ENCODE measurements around the gene SCARB2. TPM values are rescaled to one million over a fixed set of nuclear protein-coding genes. Genes with fewer than 3 reads are reported as not detected.

The SCARB2 gene
- total and polyA plus RNA-seq, 2 of the 4 experiments (the other 2 are of a cell fraction), result 69.2 to 102 TPM

- no peak overlapping the region for H3K23ac ChIP-seq (ENCODE audit: low read depth, low read length)
- H3K18ac ChIP-seq (ENCODE audit: low read depth, low read length), result no peak overlapping the region
- ChIA-PET CTCF (interaction anchor here (1.0 kb wide), 1 partner anchor 13 kb away, joined by 3 read pairs; no protein-coding TSS in a partner anchor), POLR2A (ENCODE audit: unreplicated experiment) (no interaction called here)
- H4K20me1 ChIP-seq (ENCODE audit: insufficient read depth, low read length), result no peaks in the 10 kb centered on the region
- H4K5ac ChIP-seq (ENCODE audit: low read depth, low read length), result no peak overlapping the region
- H3K27me3 ChIP-seq (ENCODE audit: control insufficient read depth, insufficient read depth, low read length), result peaks cover 6% of the 10 kb centered on the region; the same call in 1 of the 2 replicates
- TF ChIP-seq MAFK (IDR thresholded peaks at IDR 0.05; ENCODE audit: low read depth, low read length) (peak; percentile 47; the same call in 1 of the 2 replicates), MAZ (IDR thresholded peaks at IDR 0.05; ENCODE audit: borderline replicate concordance, low read depth, low read length) (no peak)
- no peak overlapping the region for H3K56ac ChIP-seq (ENCODE audit: extremely low read depth, insufficient read depth, low read length)
- H3K9me3 ChIP-seq (ENCODE audit: control insufficient read depth, insufficient read depth, low read length), result peaks cover 4% of the 10 kb centered on the region
- DNase-seq, result no peak
- H4K91ac ChIP-seq (ENCODE audit: insufficient read depth, low read depth, low read length), result no peak overlapping the region
- no peak overlapping the region for H2BK15ac ChIP-seq (ENCODE audit: low read depth, low read length)
- no peak overlapping the region for H2BK5ac ChIP-seq (ENCODE audit: low read depth, low read length, poor library complexity, severe bottlenecking)
- H2BK20ac ChIP-seq (ENCODE audit: low read depth, low read length), result no peak overlapping the region
- H4K8ac ChIP-seq (ENCODE audit: low read depth in 2 of 2, low read length in 2 of 2), result no peak overlapping the region
- H3K4me2 ChIP-seq (ENCODE audit: low read depth, low read length), result no peak overlapping the region
- H3K79me1 ChIP-seq (ENCODE audit: low read depth in 1 of 2, low read length in 2 of 2), result no peaks in the 10 kb centered on the region
- H3K4ac ChIP-seq (ENCODE audit: low read depth, low read length), result no peak overlapping the region
- no CpG with 5 or more reads among the region's 1 CpG for WGBS, 2 experiments (ENCODE audit: extremely low coverage in 2 of 2, insufficient read length in 1 of 2)
- no peak overlapping the region for H2AK9ac ChIP-seq (replicated peaks; ENCODE audit: low read depth, low read length, poor library complexity)
- H3K4me1 ChIP-seq (ENCODE audit: control insufficient read depth, insufficient read depth, low read length), result no peaks in the 10 kb centered on the region
- no peak overlapping the region for H3K9ac ChIP-seq (ENCODE audit: low read depth, low read length)
- H3K9me1 ChIP-seq (ENCODE audit: insufficient read depth, low read length), result no peaks in the 10 kb centered on the region
- in situ Hi-C loops (cut with MboI; ENCODE audit: low sequenced_read_pairs), result no loop called here
- no peak overlapping the region for H2BK120ac ChIP-seq (ENCODE audit: low read depth, low read length)
- no peak overlapping the region for H3K4me3 ChIP-seq (ENCODE audit: insufficient read depth, low read depth, low read length)
- no peak overlapping the region for H2AFZ ChIP-seq (replicated peaks; ENCODE audit: low read length, poor library complexity)
- dilution Hi-C loops (cut with HindIII; ENCODE audit: low sequenced_read_pairs, unreplicated experiment), result no loop called here
- no TSS peak for BruUV-seq (replicated peaks)
- no peak for ATAC-seq (ENCODE audit: low read depth)
- H2AK5ac ChIP-seq (ENCODE audit: low read depth, low read length), result no peak overlapping the region
- H3K36me3 ChIP-seq (ENCODE audit: control insufficient read depth, insufficient read depth, low read length), result no peaks in the 10 kb centered on the region
- intact Hi-C loops (cut with micrococcal nuclease), result no loop called here
- no peak overlapping the region for H3K27ac ChIP-seq (ENCODE audit: insufficient read depth, low read length)
- H3K14ac ChIP-seq (replicated peaks; ENCODE audit: low read depth, low read length), result no peak overlapping the region
Observed at GRCh38 chr4:76232681-76233080, 19.1 kb upstream of the SCARB2 start.
